Panc1 (cell line): Measurements from ENCODE around the gene IDH2.

Source experiments
- CTCF ChIP-seq: fragments of 450-650 bp; IDR thresholded peaks from 2 replicates; pipeline ENCODE4 v1.5.1; 2017; ENCODE audit warnings: mild to moderate bottlenecking
- REST ChIP-seq, 2 experiments: IDR thresholded peaks; 2 replicates each; pipeline ENCODE4 v1.6.1; 2011 to 2012; ENCODE audit warnings: low read depth in 2 of 2, control low read depth in 1 of 2, low read length in 1 of 2, mild to moderate bottlenecking in 1 of 2, moderate library complexity in 1 of 2; ENCODE audit not compliant: insufficient read depth in 1 of 2
- SIN3A ChIP-seq: IDR thresholded peaks from 2 replicates; pipeline ENCODE4 v1.6.1; 2012; ENCODE audit warnings: low read depth, mild to moderate bottlenecking, low read length, moderate library complexity, borderline replicate concordance; ENCODE audit not compliant: insufficient read depth
- TCF7L2 ChIP-seq: IDR thresholded peaks from 2 replicates; pipeline ENCODE4 v1.6.1; 2011; ENCODE audit warnings: mild to moderate bottlenecking, low read depth, low read length, inconsistent platforms

DNA sequence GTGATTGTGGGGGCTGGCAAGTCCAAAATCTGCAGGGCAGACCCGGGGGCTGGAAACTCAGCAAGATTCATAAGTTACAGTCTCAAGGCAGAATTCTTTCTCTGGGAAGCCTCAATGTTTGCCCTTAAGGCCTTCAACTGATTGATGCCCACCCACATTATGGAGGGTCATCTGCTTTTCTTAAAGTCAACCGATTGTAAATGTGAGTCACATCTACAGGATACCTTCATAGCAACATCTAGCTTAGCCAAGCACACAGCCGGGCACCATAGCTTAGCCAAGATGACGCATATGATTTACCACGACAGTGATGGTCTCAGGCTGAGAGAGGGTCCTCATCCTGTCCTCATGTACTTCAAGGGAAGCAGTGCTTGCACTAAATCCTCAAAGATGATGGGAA is 43.5 kb downstream of the IDH2 start:
- TF ChIP-seq CTCF (no peak), REST (IDR thresholded peaks at IDR 0.05; ENCODE audit: insufficient read depth in 1 of 2, low read depth in 2 of 2, low read length in 1 of 2) (no peak), TCF7L2 (no peak), SIN3A (no peak)
